OCI-LY3 (cell line): ENCODE data around the gene VSX1.

ENCODE experiments used
- H2AFZ ChIP-seq: fragments of 200-600, 300-600 bp; shearing (Covaris generic); 2 replicates; pipeline ENCODE4 v1.6.0; 2014; ENCODE audit warnings: antibody characterized with exemption, low read depth, low read length
- H3K27ac ChIP-seq: fragments of 200-600, 300-600 bp; sonication (generic); 2 replicates; pipeline ENCODE4 v1.5.1; 2014; ENCODE audit warnings: mild to moderate bottlenecking, low read length, moderate library complexity, mixed read lengths
- H3K27me3 ChIP-seq: fragments of 200-600, 300-600 bp; sonication (generic); 2 replicates; pipeline ENCODE4 v1.6.1; 2014; ENCODE audit warnings: low read depth, low read length, mixed read lengths
- H3K36me3 ChIP-seq: fragments of 200-600, 300-600 bp; sonication (generic); replicated peaks from 2 replicates; pipeline ENCODE3; 2014; ENCODE audit warnings: low read depth, low read length, mixed read lengths
- H3K4me1 ChIP-seq: fragments of 300-600, 200-600 bp; sonication (generic); 2 replicates; pipeline ENCODE4 v1.6.1; 2014; ENCODE audit warnings: low read length, mixed read lengths
- H3K4me2 ChIP-seq: fragments of 200-600, 300-600 bp; sonication (generic); 2 replicates; pipeline ENCODE4 v1.6.1; 2014; ENCODE audit warnings: low read length, mixed read lengths
- H3K4me3 ChIP-seq: fragments of 300-600, 200-600 bp; sonication (generic); 2 replicates; pipeline ENCODE4 v1.5.1; 2014; ENCODE audit warnings: antibody characterized with exemption, mild to moderate bottlenecking, low read length, moderate library complexity
- H3K79me2 ChIP-seq: fragments of 300-600, 200-600 bp; shearing (Covaris generic); 2 replicates; pipeline ENCODE4 v1.6.1; 2014; ENCODE audit warnings: mild to moderate bottlenecking, low read length, mixed read lengths
- H3K9ac ChIP-seq: fragments of 300-600, 200-600 bp; shearing (Covaris generic); 2 replicates; pipeline ENCODE4 v1.6.0; 2014; ENCODE audit warnings: mild to moderate bottlenecking, low read length, moderate library complexity
- H3K9me3 ChIP-seq: fragments of 200-600, 300-600 bp; shearing (Covaris generic); 2 replicates; pipeline ENCODE4 v1.6.1; 2014; ENCODE audit warnings: low read length, mixed read lengths; ENCODE audit not compliant: insufficient read depth
- H4K20me1 ChIP-seq: fragments of 200-600, 300-600 bp; sonication (generic); 2 replicates; pipeline ENCODE4 v1.6.1; 2016; ENCODE audit warnings: low read length, mixed read lengths; ENCODE audit not compliant: insufficient read depth
- CTCF ChIP-seq: fragments of 200-600, 300-600 bp; sonication (generic); IDR thresholded peaks from 2 replicates; pipeline ENCODE4 v1.5.1; 2014; ENCODE audit warnings: antibody characterized with exemption, low read length, low read depth
- EZH2phosphoT487 ChIP-seq: fragments of 200-600 bp; shearing (Covaris generic); IDR thresholded peaks from 2 replicates; pipeline ENCODE4 v1.6.1; 2018; ENCODE audit warnings: antibody characterized with exemption, mixed run types, low read depth

VSX1 gene

GRCh38 chr20:25058847-25059810 lies 22.8 kb downstream of the VSX1 start:
- TF ChIP-seq CTCF: no peak
- TF ChIP-seq EZH2phosphoT487: no peak
- Histone ChIP-seq H3K9me3 (no peaks in the 10 kb centered on the region), H3K4me1 (peaks cover 21% of the 10 kb centered on the region), H3K27me3 (peaks cover 56% of the 10 kb centered on the region), H4K20me1 (peaks cover 11% of the 10 kb centered on the region; the same call in 1 of the 2 replicates), H3K4me2 (peak overlapping the region; percentile 89), H3K36me3 (no peaks in the 10 kb centered on the region), H3K4me3 (peak overlapping the region; percentile 84), H2AFZ (peak overlapping the region; percentile 61), H3K9ac (peak overlapping the region; percentile 84), H3K27ac (no peak overlapping the region), H3K79me2 (peaks cover 15% of the 10 kb centered on the region)

GRCh38 chr20:25058051-25058846 lies 23.7 kb downstream of the VSX1 start, which contains the start of gene ACSS1:
Gene ACSS1 (minus strand): TSS chr20:25058139. CDS start chr20:25058102, 37 bp downstream.
- Histone ChIP-seq H3K79me2 (peaks cover 15% of the 10 kb centered on the region), H3K4me2 (peak within 1 kb of the TSS; percentile 89), H3K4me1 (peaks cover 29% of the 10 kb centered on the region), H4K20me1 (peaks cover 20% of the 10 kb centered on the region; the same call in 1 of the 2 replicates), H3K36me3 (no peaks in the 10 kb centered on the region), H3K9ac (peak within 1 kb of the TSS; percentile 84), H3K9me3 (no peaks in the 10 kb centered on the region), H3K27ac (peak within 1 kb of the TSS; percentile 33), H3K4me3 (peak within 1 kb of the TSS; percentile 84), H2AFZ (peak within 1 kb of the TSS; percentile 61), H3K27me3 (peaks cover 55% of the 10 kb centered on the region)
- no peak for TF ChIP-seq CTCF
- no peak for TF ChIP-seq EZH2phosphoT487

- Histone ChIP-seq H4K20me1 (peaks cover 23% of the 10 kb centered on the region; the same call in 1 of the 2 replicates), H2AFZ (peak overlapping the region; percentile 61), H3K27me3 (peaks cover 48% of the 10 kb centered on the region), H3K4me2 (peak overlapping the region; percentile 89), H3K27ac (peak overlapping the region; percentile 33), H3K9ac (peak overlapping the region; percentile 84), H3K4me1 (peaks cover 38% of the 10 kb centered on the region), H3K36me3 (peaks cover under 1% of the 10 kb centered on the region), H3K4me3 (peak overlapping the region; percentile 84), H3K79me2 (peaks cover 17% of the 10 kb centered on the region), H3K9me3 (no peaks in the 10 kb centered on the region)
- no peak for TF ChIP-seq CTCF
- TF ChIP-seq EZH2phosphoT487: no peak
Measured at GRCh38 chr20:25057234-25058050, 24.5 kb downstream of the VSX1 start.
